ENCODE results near the gene NAXD.
A peak's percentile ranks its signal among the peaks of the same experiment; 100 is the strongest.
"Not testable (repeated sequence)": the region's sequence is repeated elsewhere in the genome, so short reads cannot be mapped to it uniquely, and the experiment has no call there.

The NAXD gene

DNA sequence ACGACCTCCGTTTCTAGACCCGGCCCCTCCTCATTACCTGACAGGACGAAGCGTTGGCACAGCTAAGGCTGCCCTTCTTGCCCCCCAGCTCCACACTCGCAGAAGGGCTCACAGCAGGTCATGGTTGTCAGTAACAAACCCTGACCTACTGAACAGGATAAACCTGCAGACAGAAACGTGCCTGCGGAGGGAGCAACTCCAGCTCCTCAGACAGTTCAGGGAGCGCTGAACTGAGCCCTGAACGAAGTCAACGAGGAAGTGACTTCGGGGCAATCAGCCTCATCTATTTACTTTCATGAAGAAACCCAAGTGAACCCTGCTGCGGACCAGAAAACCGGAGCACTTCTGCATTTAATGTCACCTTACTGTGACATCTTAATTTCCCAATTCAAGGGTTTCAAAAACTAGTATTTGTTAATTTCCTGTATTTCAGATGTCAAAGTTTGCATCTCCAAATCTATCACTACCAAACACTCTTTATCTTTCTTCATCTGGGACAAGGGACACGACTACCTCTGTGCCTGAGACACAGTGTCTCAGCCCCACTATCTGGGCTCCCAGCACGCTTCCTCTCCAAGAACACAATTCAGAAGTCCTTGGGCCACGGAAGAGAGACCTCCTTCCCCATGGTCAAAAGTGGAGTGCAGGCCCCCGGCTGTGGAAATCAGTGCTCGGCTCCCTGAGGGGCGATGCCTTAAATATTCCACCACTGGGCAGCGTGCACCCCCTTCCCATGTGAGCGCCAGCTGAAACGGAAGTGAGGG is 50.3 kb downstream of the NAXD start:
- DNase-seq, result no peak

- no peak for DNase-seq
Observed at GRCh38 chr13:110666255-110666533, 50.8 kb downstream of the NAXD start.

GRCh38 chr13:110669036-110669435 is 53.7 kb downstream of the NAXD start:
- DNase-seq, result no peak

GRCh38 chr13:110669814-110670213 is 54.5 kb downstream of the NAXD start:
- DNase-seq, result not testable (repeated sequence)

- peak; percentile 6 for DNase-seq
Observed at GRCh38 chr13:110676595-110677587, 61.5 kb downstream of the NAXD start.

- DNase-seq, result no peak
Observed at GRCh38 chr13:110677731-110678545, 62.6 kb downstream of the NAXD start.

- DNase-seq, result no peak
Observed at GRCh38 chr13:110680852-110681251, 65.5 kb downstream of the NAXD start.

GRCh38 chr13:110681868-110682550 is 66.7 kb downstream of the NAXD start:
- DNase-seq, result no peak

GRCh38 chr13:110682746-110683145 is 67.4 kb downstream of the NAXD start:
- DNase-seq, result no peak

GRCh38 chr13:110683203-110683883 is 68.0 kb downstream of the NAXD start:
- no peak for DNase-seq

DNA sequence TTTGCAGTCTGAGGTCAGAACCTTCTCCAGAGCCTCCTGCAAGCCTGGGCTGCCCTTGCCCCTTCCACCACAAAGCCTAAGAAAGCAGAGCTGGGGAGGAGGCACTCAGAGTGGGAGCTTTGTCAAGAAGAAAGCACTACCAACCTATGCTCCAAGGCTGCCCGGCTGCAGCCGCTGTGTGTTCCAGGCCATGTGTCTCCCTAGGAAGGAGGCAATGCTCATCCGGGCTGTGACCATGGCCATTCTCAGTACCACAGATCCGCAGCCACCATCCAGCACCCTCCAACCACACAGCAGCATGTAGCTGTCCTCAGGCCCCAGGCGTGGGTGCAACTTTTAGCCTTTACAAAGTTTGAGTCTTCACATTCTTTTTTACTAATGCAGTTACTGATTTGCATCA is 68.6 kb downstream of the NAXD start:
- no peak for DNase-seq

DNA sequence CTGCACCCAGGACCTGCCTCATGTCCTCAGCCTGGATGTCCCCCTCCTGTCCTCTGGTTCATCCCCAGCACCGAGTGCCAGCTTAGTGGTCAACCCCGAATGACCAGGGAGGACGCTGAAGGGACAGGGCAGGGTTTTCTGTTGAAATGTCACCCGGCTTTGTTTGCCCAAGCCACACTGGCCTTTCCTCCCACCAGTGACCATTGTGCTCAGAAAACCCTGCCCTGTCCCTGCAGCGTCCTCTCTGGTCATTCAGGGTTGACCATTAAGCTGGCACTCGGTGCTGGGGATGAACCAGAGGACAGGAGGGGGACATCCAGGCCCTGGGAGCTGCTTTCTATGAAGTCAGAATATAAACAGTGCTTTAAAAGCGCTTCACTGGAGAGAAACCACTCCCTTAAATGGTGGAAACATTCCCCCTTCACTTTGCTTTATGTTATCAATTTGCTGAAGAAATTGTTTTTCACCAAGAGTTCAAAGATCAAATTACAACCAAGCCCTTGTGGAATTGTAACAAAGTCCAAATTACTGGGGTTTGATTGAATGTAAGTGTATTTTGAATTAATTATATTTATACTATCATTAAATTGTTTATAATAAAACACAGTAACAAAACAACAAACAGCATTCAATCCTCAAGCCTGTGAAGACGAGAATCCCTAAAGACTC is 69.2 kb downstream of the NAXD start:
- DNase-seq, result no peak

DNA sequence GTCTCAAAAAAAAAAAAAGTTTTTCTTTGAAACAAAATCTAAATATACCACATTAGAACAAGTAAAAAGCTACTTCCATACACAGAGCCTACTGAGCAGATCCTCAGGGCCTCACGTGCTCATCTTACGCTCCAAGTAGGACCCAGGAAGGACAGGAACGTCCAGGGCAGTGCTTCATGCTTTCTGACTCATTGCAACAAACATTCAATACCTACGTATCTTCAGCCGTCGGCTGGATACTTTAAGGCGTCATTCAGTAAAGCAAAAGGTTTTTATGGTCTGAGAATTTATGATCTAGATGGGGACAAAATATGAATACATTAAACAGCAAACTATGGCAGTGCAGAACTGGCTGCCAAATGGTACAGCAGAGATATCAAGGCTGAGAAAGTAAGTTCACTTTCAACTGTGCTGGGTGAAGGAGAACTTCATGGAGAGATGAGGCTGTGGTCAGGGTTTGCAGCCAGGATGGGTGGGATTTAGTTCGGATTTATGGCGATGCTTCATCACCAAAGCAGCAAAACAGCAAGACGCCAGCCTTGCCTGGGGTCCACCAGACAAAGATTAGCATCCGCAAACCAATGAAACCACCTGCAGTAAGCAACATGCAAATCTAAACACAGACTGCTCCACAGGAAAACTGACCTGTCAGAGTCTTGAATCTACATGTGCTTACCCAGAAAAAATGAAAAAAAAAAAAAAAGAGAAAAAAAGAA is 70.1 kb downstream of the NAXD start:
- DNase-seq, result no peak

DNA sequence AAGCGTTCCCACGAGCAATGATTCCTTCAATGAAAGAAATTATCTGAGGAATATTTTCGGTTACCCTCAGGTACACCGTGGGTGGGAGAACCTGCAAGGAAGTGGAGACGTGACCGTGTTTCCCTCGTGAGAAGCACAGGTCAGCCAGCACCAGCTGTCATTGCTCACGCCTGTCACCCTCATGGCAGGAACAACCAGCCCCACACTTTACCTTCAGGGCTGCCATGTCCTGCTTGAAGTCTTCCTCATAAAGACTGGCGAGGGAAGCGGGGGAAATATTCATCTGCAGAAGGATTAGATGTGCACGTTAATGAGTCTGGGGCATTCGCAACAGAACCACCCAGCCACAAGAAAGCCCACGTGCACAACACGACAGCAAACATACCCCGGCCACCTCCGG is 72.4 kb downstream of the NAXD start:
- no peak for DNase-seq

DNA sequence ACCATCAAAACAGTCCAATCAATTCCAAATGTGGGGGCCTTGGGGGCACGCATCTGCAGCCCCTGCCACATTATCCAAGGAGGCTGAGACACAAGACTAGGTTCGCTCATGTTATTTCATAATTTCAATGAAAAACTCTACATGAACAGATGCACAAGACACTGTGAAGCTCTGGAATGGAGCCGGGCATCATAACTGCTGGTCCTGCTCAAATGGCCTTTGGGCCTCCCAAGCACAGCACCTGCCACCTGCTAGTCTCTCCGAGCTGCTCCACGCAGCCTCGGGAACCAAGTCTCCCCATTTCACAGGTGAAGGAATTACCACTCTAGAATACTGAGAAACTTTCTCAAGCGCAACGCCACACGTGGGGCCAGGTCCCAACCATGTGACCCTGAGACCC is 73.7 kb downstream of the NAXD start:
- DNase-seq, result no peak

Data from NCI-H2171 (cell line).